Cardiac septum (tissue), 1 donor: ENCODE measurements around the gene PTPN21. TPM values are rescaled to one million over a fixed set of nuclear protein-coding genes. Genes with fewer than 3 reads are reported as not detected.

ENCODE experiments used
- DNase-seq: peaks from one replicate; pipeline ENCODE4 v3.0.0-alpha.2; 2020; ENCODE audit warnings: low spot score
- intact Hi-C: fragments of 100-400 bp; cut with DNase I; formaldehyde crosslinking; loops from one replicate; pipeline ENCODE4 v1.14.0; 2022
- total RNA-seq: library from RNA; stranded (reverse); fragmentation: NEBNext Ultra II Directional; extraction: Animal tissue kit (Norgen Biotek cat#: 25700); gene quantifications from one replicate; pipeline ENCODE4 v1.2.1, GENCODE V29; 2021
- donor health status: DM: no; HTN: no; CAD: no.

The PTPN21 gene
- total RNA-seq, 1 donor from 2014 or later = 56.8 TPM

DNA sequence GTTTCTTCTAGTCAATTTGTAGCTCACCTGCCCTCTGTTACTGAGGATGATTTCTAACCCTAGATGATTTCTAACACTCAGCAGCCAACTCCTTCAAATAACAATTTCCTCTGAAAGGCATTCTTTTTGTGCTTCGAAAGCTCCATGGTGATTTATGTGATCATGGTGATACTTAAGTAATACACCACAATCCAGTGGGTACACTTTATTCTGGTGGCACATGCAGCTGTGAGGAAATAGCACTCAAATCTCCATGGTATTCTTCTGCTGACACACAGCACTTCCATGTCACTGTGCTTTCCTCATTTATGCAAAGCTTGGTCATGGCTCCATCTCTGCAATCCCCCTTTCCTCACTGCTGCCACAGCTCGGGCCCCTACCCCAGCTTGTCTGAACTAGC lies 73.7 kb downstream of the PTPN21 start:
- intact Hi-C loops = no loop called here
- DNase-seq = no peak

GRCh38 chr14:88479574-88479987 lies 75.2 kb downstream of the PTPN21 start:
- intact Hi-C loops = no loop called here

GRCh38 chr14:88478931-88479330 lies 75.9 kb downstream of the PTPN21 start:
- intact Hi-C loops = no loop called here
- no peak for DNase-seq

More at GRCh38 chr14:88479574-88479987, 75.2 kb downstream of the PTPN21 start:
- DNase-seq = no peak

DNA sequence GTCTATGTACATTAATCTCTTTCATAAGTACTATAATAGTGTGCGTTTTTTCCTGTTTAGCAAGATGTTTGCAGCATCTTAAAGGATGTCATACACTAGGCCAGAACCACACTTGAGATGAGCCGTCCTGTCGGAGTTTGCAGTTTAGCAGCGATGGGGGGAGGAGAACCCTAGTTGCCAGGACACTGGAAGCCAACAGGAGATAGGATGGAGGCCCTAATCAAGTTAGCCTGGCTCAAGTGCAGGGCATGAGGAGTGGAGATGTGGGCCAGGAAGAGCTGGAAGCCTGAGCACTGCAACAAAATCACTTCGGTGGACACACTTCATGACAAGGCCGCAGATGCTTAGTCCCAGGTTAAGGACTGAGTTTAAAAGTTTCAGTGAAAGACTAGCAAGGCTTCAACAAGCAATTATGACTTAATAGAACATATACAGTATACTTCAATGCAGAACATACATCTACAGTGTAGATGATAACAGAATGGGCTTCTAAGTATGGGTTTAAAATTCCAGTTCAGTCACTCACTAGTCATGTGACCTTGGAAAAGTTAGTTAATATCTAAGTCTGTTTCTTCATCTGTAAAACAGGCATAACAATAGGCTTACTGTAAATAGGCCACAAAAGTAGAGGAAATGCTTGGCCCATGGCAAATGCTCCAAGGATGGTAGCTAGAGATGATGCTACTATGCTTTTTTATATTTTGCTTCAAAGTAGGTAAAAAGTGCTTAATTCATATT lies 77.1 kb downstream of the PTPN21 start:
- DNase-seq = no peak
- intact Hi-C loops = no loop called here

- no peak for DNase-seq
- intact Hi-C loops = no loop called here
Measured at GRCh38 chr14:88476825-88477224, 78.0 kb downstream of the PTPN21 start.

DNA sequence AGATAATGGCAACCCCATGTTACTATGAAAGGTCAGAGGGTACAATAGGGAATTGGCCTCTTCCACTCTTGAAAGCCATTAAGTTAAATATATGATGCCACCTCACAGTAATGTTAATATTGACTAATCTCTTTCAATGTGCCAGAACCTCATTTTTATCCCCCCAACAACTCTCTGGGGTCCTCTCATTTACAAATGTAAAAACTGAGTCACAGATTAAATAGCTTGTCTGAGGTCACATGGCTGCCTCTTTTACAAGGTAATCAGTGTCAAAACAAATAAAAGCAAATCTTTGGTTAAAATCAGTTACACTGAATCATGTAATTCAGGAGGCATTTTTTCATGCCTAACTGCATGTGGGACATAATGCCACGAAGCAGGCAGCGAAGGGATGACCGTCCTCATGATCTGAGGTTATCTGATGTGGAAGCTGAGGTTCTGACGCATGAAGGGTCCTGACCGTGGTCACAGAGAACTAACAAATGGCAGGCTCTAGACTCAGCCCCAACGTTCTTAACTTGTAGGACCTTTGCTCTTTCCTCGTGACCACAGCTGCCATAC lies 78.5 kb downstream of the PTPN21 start:
- no peak for DNase-seq
- intact Hi-C loops = no loop called here

GRCh38 chr14:88473791-88474190 lies 81.0 kb downstream of the PTPN21 start:
- intact Hi-C loops = no loop called here

DNA sequence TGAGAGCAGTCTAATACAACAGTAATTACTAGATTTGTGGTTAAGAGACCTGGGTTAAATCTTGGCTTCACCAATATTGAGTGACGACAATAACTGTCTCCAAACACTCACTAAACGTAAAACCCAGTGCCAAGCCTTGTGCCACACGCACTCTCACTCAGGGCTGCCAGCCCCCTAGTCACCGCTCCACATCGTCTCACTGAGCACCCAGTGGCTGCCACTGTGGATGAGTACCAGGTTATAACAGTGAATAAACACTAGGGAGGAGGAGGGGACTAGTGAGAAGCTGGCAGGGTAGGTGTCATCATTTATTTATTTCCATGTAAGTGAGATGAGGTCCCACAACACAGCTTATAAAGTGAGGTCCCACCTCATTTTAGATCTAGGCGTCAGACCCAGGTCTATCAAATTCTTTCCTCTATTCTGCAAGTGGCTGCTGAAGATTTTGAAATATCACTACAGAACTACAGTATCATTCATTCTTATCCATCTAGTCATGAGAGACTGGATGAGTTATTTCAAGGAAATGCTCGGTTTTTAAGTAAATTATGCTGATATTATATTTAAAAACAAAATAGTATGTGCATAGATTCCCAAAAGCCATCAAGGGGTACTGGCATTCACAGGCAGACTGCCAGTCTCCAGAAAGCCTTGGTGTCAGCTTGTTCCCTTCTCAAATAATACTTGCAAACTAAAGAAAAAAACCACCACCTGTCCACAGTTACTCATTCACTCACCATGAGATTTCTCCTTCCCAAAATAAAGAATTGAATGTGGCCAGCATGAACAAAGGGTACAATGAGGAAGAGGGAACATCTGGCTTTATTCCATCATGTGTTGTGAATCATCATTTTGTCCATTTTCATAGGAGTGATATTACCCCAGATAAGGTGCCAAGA lies 84.0 kb downstream of the PTPN21 start:
- no peak for DNase-seq
- intact Hi-C loops = no loop called here

More at GRCh38 chr14:88473791-88474190, 81.0 kb downstream of the PTPN21 start:
- no peak for DNase-seq

GRCh38 chr14:88468406-88468805 lies 86.4 kb downstream of the PTPN21 start:
- intact Hi-C loops = no loop called here
- DNase-seq = no peak

DNA sequence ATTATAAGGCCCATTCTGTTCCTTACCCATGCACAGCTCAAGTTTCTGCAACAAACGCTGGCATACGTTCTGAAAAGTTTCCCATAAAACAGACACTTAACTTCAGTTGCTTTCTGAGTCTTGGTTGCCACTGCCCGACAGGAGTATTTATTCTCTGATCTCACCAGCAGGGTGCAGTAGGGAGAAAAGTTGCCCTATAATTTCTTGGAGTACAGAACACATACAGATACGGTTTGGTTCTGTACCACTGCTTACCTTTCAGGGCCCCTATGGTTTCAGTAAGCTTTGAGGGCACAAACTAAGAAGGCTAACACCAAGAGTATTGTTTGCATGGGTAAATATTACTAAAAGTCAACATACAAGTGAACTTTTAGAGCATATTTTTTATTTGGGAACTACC lies 91.5 kb downstream of the PTPN21 start:
- intact Hi-C loops = no loop called here
- no peak for DNase-seq

GRCh38 chr14:88454886-88455285 lies 99.9 kb downstream of the PTPN21 start:
- DNase-seq = no peak
- intact Hi-C loops = no loop called here

DNA sequence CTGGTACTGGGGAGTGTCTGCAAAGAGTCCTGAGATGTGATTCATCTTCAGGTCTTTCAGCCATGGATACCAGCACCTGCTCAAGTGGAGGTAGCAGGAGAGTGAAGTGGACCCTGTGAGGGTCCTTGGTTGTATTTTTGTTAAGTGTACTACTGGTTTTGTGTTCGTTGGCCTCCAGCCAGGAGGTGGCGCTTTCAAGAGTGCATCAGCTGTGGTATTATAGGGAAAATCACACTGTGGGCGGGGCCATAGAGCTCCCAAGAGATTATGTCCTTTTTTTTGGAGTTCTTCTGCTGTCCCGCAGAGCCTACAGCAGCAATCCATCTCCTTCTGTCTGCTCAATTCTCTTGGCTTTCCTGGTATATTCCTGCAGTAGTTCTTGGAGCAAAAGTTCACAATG lies 102.6 kb downstream of the PTPN21 start:
- DNase-seq = no peak
- intact Hi-C loops = no loop called here

DNA sequence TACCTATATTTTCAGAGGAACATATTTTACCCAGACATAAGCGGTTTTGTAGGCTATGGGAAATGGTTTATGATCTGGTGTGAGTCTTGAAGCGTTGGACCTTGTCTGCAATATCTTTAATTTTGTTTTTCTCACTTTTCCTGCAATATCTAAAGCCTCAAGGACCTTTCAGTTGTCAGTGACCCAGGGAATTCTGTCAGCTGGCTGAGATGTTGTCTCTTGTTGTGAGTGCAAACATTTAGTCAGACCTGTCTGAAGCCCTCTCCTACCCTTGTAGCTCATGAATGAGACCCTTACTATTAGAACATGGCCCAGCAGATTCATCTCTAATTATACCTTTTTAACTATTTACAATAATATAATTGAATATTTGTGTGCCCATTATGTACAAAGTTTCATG lies 115.7 kb downstream of the PTPN21 start:
- intact Hi-C loops = no loop called here

DNA sequence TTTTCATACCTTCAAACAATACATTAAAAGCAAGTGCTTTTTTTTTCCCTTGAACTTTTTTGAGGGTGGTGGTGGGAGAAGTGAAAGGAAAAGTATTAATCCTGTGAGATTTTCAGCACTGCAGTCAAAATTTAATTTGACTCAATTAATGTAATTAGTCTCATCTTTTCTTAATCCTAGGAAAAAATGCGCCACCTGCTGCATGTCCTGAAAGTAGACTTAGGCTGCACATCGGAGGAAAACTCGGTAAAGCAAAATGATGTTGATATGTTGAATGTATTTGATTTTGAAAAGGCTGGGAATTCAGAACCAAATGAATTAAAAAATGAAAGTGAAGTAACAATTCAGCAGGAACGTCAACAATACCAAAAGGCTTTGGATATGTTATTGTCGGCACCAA lies 117.1 kb downstream of the PTPN21 start:
- intact Hi-C loops = no loop called here
- no peak for DNase-seq

More for the DNA sequence above, 115.7 kb downstream of the PTPN21 start:
- no peak for DNase-seq

GRCh38 chr14:88430976-88431375 lies 123.8 kb downstream of the PTPN21 start:
- no peak for DNase-seq
- intact Hi-C loops = no loop called here

DNA sequence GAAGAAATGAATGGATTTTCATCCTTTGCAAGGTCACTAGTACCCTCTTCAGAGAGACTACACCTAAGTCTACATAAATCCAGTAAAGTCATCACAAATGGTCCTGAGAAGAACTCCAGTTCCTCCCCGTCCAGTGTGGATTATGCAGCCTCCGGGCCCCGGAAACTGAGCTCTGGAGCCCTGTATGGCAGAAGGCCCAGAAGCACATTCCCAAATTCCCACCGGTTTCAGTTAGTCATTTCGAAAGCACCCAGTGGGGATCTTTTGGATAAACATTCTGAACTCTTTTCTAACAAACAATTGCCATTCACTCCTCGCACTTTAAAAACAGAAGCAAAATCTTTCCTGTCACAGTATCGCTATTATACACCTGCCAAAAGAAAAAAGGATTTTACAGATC lies 128.5 kb downstream of the PTPN21 start:
- intact Hi-C loops = no loop called here
- DNase-seq = no peak

- intact Hi-C loops = no loop called here
- DNase-seq = no peak
Measured at GRCh38 chr14:88424573-88424972, 130.2 kb downstream of the PTPN21 start.

DNA sequence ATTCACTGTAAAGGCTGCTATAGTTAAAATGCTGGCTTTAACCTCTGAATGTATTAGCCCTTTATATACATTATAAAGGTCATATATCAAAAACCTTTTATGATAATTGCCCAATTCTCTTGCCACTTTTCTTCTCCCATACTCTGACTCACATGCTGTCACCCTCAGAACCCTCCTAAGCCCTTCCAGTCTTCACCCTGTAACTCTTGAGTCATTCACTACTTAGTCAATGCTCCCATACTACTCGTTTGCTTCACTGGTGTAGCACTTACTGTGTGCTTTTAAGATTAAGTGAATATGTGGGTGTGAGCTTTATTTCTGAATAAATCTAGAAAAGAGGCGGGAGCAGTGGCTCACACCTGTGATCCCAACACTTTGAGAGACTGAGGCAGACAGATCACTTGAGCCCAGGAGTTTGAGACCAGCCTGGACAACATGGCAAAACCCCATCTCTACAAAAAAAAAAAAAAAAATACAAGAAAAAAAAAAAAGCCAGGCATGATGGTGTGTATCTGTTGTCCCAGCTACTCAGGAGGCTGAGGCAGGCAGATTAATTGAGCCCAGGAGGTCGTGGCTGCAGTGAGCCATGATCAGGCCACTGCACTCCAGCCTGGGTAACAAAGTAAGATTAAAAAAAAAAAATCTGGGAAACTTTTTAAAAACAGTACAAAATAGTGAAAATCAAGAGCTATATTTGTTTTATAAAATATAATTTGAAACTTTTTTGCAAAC lies 131.7 kb downstream of the PTPN21 start:
- no peak for DNase-seq
- intact Hi-C loops = no loop called here

GRCh38 chr14:88422047-88422446 lies 132.8 kb downstream of the PTPN21 start:
- DNase-seq = no peak
- intact Hi-C loops = no loop called here

- intact Hi-C loops = no loop called here
- no peak for DNase-seq
Measured at GRCh38 chr14:88421286-88421685, 133.5 kb downstream of the PTPN21 start.
